A549 (cell line): Measurements from ENCODE around the gene TSC22D2. TPM values are rescaled to one million over a fixed set of nuclear protein-coding genes. Genes with fewer than 3 reads are reported as not detected.
A peak's percentile ranks its signal among the peaks of the same experiment; 100 is the strongest.

Source experiments
- ATAC-seq, 2 experiments: fragments of 200-7000 bp in 1 of 2; fragments of >200 bp in 1 of 2; cut with Nextera tagmentation in 1 of 2; cut with Tn5 transposase in 1 of 2; 3 replicates each; pipeline versions ENCODE4 v1.8.0 to v1.9.1; 2018 to 2020; ENCODE audit warnings: mild to moderate bottlenecking in 1 of 2, moderate library complexity in 1 of 2
- CTCF ChIA-PET: fragments of 300-600 bp; sonication (Branson Sonifier 250); formaldehyde crosslinking; extraction: SDS; loops from one replicate; lab custom pipeline; 2021; ENCODE audit warnings: antibody characterized with exemption, inconsistent platforms; lab: Yijun Ruan, JAX
- POLR2A ChIA-PET: fragments of 350-600 bp; formaldehyde crosslinking; extraction: SDS; loops from one replicate; lab custom pipeline; 2021; ENCODE audit warnings: antibody characterized with exemption, inconsistent platforms; lab: Yijun Ruan, JAX
- DNase-seq, 2 experiments: peaks; one replicate each; pipeline versions ENCODE4 v3.0.0 to v3.0.0-alpha.2; 2011 to 2016; ENCODE audit warnings: low read depth in 1 of 2, low spot score in 1 of 2
- FAIRE-seq: peaks from 2 replicates; lab custom pipeline; 2011; peaks lifted over from hg19 to GRCh38; lab: Jason Lieb, UNC
- H3K27ac ChIP-seq, 2 experiments: fragments of >200 bp; sonication (Bioruptor Twin); formaldehyde crosslinking; 3 replicates each; pipeline ENCODE4 v1.5.1; 2016 to 2017
- H3K4me1 ChIP-seq: fragments of >200 bp; sonication (Bioruptor Twin); formaldehyde crosslinking; 3 replicates; pipeline ENCODE4 v1.6.1; 2016
- H3K4me2 ChIP-seq: fragments of >200 bp; sonication (Bioruptor Twin); formaldehyde crosslinking; 3 replicates; pipeline ENCODE4 v1.6.1; 2016
- H3K4me3 ChIP-seq: fragments of >200 bp; sonication (Bioruptor Twin); formaldehyde crosslinking; 3 replicates; pipeline ENCODE4 v1.5.1; 2016
- H3K9me3 ChIP-seq: fragments of >200 bp; sonication (Bioruptor Twin); formaldehyde crosslinking; 3 replicates; pipeline ENCODE4 v1.6.1; 2016
- BCL3 ChIP-seq: fragments of >200 bp; sonication (Bioruptor Twin); formaldehyde crosslinking; IDR thresholded peaks from 3 replicates; pipeline ENCODE4 v1.6.1; 2016
- CBX8 ChIP-seq: fragments of 200-600 bp; sonication (generic); IDR thresholded peaks from 2 replicates; pipeline ENCODE4 v1.6.1; 2016
- CEBPB ChIP-seq, 2 experiments: fragments of >200 bp in 1 of 2; sonication (Bioruptor Twin) in 1 of 2; formaldehyde crosslinking in 1 of 2; IDR thresholded peaks; 2 replicates each; pipeline ENCODE4 v1.6.1; 2012 to 2016
- CHD4 ChIP-seq: fragments of 200-600 bp; sonication (generic); IDR thresholded peaks from 2 replicates; pipeline ENCODE4 v1.6.1; 2016; ENCODE audit warnings: antibody characterized with exemption, mild to moderate bottlenecking, borderline replicate concordance
- EP300 ChIP-seq, 2 experiments: fragments of >200 bp; sonication (Bioruptor Twin); formaldehyde crosslinking; IDR thresholded peaks; 2 replicates in 1 of 2; 3 replicates in 1 of 2; pipeline ENCODE4 v1.6.1; 2016 to 2017
- ESRRA ChIP-seq: fragments of 150-350 bp; IDR thresholded peaks from 2 replicates; pipeline ENCODE4 v1.6.1; 2014; ENCODE audit warnings: mild to moderate bottlenecking, low read length, borderline replicate concordance
- FOSL2 ChIP-seq, 2 experiments: fragments of 450-650 bp in 1 of 2; fragments of >200 bp in 1 of 2; sonication (Bioruptor Twin) in 1 of 2; formaldehyde crosslinking; IDR thresholded peaks; 2 replicates each; pipeline versions ENCODE4 v1.5.0 to v1.6.1; 2016 to 2020; ENCODE audit warnings: mild to moderate bottlenecking in 1 of 2, moderate library complexity in 1 of 2
- GATA3 ChIP-seq: IDR thresholded peaks from 2 replicates; pipeline ENCODE4 v1.6.1; 2012; ENCODE audit warnings: borderline replicate concordance
- HDAC2 ChIP-seq: fragments of 200-600 bp; sonication (generic); IDR thresholded peaks from 2 replicates; pipeline ENCODE4 v1.6.1; 2016
- HOXA7 ChIP-seq: fragments of 250-450 bp; sonication (Bioruptor Pico); IDR thresholded peaks from 2 replicates; pipeline ENCODE4 v1.5.0; 2020; ENCODE audit warnings: mild to moderate bottlenecking, moderate library complexity
- HOXB13 ChIP-seq: fragments of 250-450 bp; sonication (Bioruptor Pico); IDR thresholded peaks from 2 replicates; pipeline ENCODE4 v1.5.0; 2020; ENCODE audit warnings: low read depth, mild to moderate bottlenecking, moderate library complexity
- HOXB5 ChIP-seq: fragments of 250-450 bp; sonication (Bioruptor Pico); IDR thresholded peaks from 2 replicates; pipeline ENCODE4 v1.5.0; 2020; ENCODE audit warnings: mild to moderate bottlenecking, moderate library complexity
- JUN ChIP-seq, 2 experiments: fragments of >200 bp; sonication (Bioruptor Twin); formaldehyde crosslinking; IDR thresholded peaks; 2 replicates in 1 of 2; 3 replicates in 1 of 2; pipeline ENCODE4 v1.6.1; 2016 to 2017
- JUNB ChIP-seq: fragments of >200 bp; sonication (Bioruptor Twin); formaldehyde crosslinking; IDR thresholded peaks from 2 replicates; pipeline ENCODE4 v1.6.1; 2016
- KDM1A ChIP-seq: fragments of 200-600 bp; sonication (generic); IDR thresholded peaks from 2 replicates; pipeline ENCODE4 v1.6.1; 2016; ENCODE audit warnings: low read depth, mild to moderate bottlenecking
- MAFK ChIP-seq: fragments of 450-650 bp; IDR thresholded peaks from 2 replicates; pipeline ENCODE4 v1.6.1; 2014; ENCODE audit not compliant: partially characterized antibody
- MAX ChIP-seq: IDR thresholded peaks from 2 replicates; pipeline ENCODE4 v1.6.1; 2012
- MAZ ChIP-seq: fragments of 150-350 bp; IDR thresholded peaks from 2 replicates; pipeline ENCODE4 v1.6.1; 2014; ENCODE audit warnings: antibody characterized with exemption, low read depth, low read length, borderline replicate concordance
- MYC ChIP-seq: IDR thresholded peaks from 2 replicates; pipeline ENCODE4 v1.6.1; 2012; ENCODE audit warnings: mild to moderate bottlenecking, inconsistent platforms, low read length, improper control_type of control experiment, borderline replicate concordance
- PBX3 ChIP-seq: IDR thresholded peaks from 2 replicates; pipeline ENCODE4 v1.6.1; 2012
- PHF8 ChIP-seq: fragments of 200-600 bp; sonication (generic); IDR thresholded peaks from 2 replicates; pipeline ENCODE4 v1.6.1; 2016; ENCODE audit warnings: low read depth, mild to moderate bottlenecking, antibody characterized with exemption, moderate library complexity, borderline replicate concordance
- POLR2A ChIP-seq: IDR thresholded peaks from 2 replicates; pipeline ENCODE4 v1.6.1; 2012; ENCODE audit warnings: mild to moderate bottlenecking, low read length
- RAD21 ChIP-seq, 2 experiments: fragments of >200 bp in 1 of 2; sonication (Bioruptor Twin) in 1 of 2; formaldehyde crosslinking in 1 of 2; IDR thresholded peaks in 1 of 2; conservative IDR thresholded peaks in 1 of 2; 2 replicates in 1 of 2; 3 replicates in 1 of 2; pipeline ENCODE4 v1.6.1; 2012 to 2018; ENCODE audit warnings: inconsistent platforms in 1 of 2
- RCOR1 ChIP-seq: fragments of 150-350 bp; IDR thresholded peaks from 2 replicates; pipeline ENCODE4 v1.6.1; 2014; ENCODE audit warnings: antibody characterized with exemption, low read length, low read depth
- REST ChIP-seq: fragments of 200-600 bp; sonication (generic); IDR thresholded peaks from 2 replicates; pipeline ENCODE4 v1.6.1; 2016; ENCODE audit warnings: antibody characterized with exemption, mild to moderate bottlenecking, moderate library complexity
- RNF2 ChIP-seq: fragments of 200-600 bp; sonication (generic); IDR thresholded peaks from 2 replicates; pipeline ENCODE4 v1.6.1; 2016; ENCODE audit warnings: low read depth, mild to moderate bottlenecking, antibody characterized with exemption, moderate library complexity, borderline replicate concordance
- ZC3H11A ChIP-seq: fragments of 450-650 bp; IDR thresholded peaks from 2 replicates; pipeline ENCODE4 v1.6.1; 2014; ENCODE audit warnings: antibody characterized with exemption, mild to moderate bottlenecking
- WGBS: methylation state at CpG from one replicate; pipeline ENCODE4 v1.1.6; 2017; ENCODE audit errors: missing lambda C conversion rate; 5-methylcytosine and 5-hydroxymethylcytosine counted together
- polyA plus RNA-seq, 4 experiments: library from polyadenylated mRNA; depleted of rRNA in 3 of 4; stranded (reverse); fragments of >200 nt; fragmentation: RNase III in 1 of 4; extraction: RNeasy Plus Mini Kit Qiagen cat#74134 plus additional on column Dnase treatment in 1 of 4; gene quantifications; 2 replicates in 3 of 4; 3 replicates in 1 of 4; pipeline ENCODE4 v1.2.3, GENCODE V29; 2011 to 2017

Gene TSC22D2
- polyA plus RNA-seq, 2 of the 4 experiments (the other 2 are of a cell fraction): 8.8 to 13.9 TPM

- no peaks in the 10 kb centered on the region for H3K9me3 ChIP-seq
- peak overlapping the region; percentile 90 for H3K4me2 ChIP-seq
- 1% methylated on average over 6 of the region's 6 CpGs for WGBS
- peak; percentile 64 to 97 for DNase-seq
- FAIRE-seq: peak; percentile 72
- H3K4me1 ChIP-seq: peaks cover 59% of the 10 kb centered on the region
- peak overlapping the region; percentile 47 for H3K4me3 ChIP-seq
- ATAC-seq: peak; percentile 69 to 73
- POLR2A ChIA-PET: interaction anchor here (1.0 to 2.6 kb wide), 2 partner anchors 23 to 37 kb away, joined by 4 to 16 read pairs; partner anchors contain the start of gene TSC22D2
- CTCF ChIA-PET: interaction anchor here (0.5 to 1.1 kb wide), 3 partner anchors 38 to 120 kb away, joined by 3 to 4 read pairs (median 3); no protein-coding TSS in a partner anchor
- TF ChIP-seq JUNB: peak; percentile 94
- no peak for TF ChIP-seq MYC
- TF ChIP-seq PHF8: no peak; the same call in 1 of the 2 replicates
- no peak for TF ChIP-seq HDAC2
- TF ChIP-seq POLR2A: no peak
- TF ChIP-seq MAFK: peak; percentile 61
- peak; percentile 85 to 89; a peak in 3 of 5 replicates for TF ChIP-seq JUN (IDR thresholded peaks at IDR 0.05)
- TF ChIP-seq MAX: peak; percentile 65
- peak; percentile 93 to 98 for TF ChIP-seq CEBPB (IDR thresholded peaks at IDR 0.05)
- no peak for TF ChIP-seq CHD4
- peak; percentile 15 to 26; a peak in 2 of 5 replicates for TF ChIP-seq RAD21 (conservative IDR thresholded peaks at IDR 0.05 in 1 of 2, IDR thresholded peaks at IDR 0.05 in 1 of 2)
- TF ChIP-seq MAZ: no peak
- peak; percentile 31 to 70; a peak in 2 of 5 replicates for TF ChIP-seq EP300 (IDR thresholded peaks at IDR 0.05)
- no peak for TF ChIP-seq CBX8
- peak; percentile 81 for TF ChIP-seq FOSL2 (IDR thresholded peaks at IDR 0.05)
- TF ChIP-seq FOSL2 (CRISPR knock-in tag; IDR thresholded peaks at IDR 0.05): peak; percentile 96
- 0 out of 2 replicates have a peak, but pooled peaks have one; percentile 29 for TF ChIP-seq HOXB5 (CRISPR knock-in tag)
- TF ChIP-seq PBX3: peak; percentile 57; the same call in 1 of the 2 replicates
- peak; percentile 94 for TF ChIP-seq GATA3
- no peak for TF ChIP-seq KDM1A
- no peak for TF ChIP-seq BCL3
- peak overlapping the region; percentile 88 to 90 for H3K27ac ChIP-seq
Observed at GRCh38 chr3:150371741-150372254, 36.3 kb upstream of the TSC22D2 start.

- Histone ChIP-seq H3K4me3 (peak overlapping the region; percentile 47; the same call in 2 of the 3 replicates), H3K9me3 (no peaks in the 10 kb centered on the region), H3K27ac (peak overlapping the region; percentile 88 to 90), H3K4me1 (peaks cover 59% of the 10 kb centered on the region), H3K4me2 (peak overlapping the region; percentile 90)
- no peak for TF ChIP-seq REST
- TF ChIP-seq HOXB5 (CRISPR knock-in tag): no peak
- no peak for TF ChIP-seq HOXA7
- TF ChIP-seq RNF2: no peak
- no peak for TF ChIP-seq PBX3
- no peak for TF ChIP-seq ESRRA
- no peak for TF ChIP-seq ZC3H11A
- TF ChIP-seq FOSL2 (IDR thresholded peaks at IDR 0.05): no peak
- TF ChIP-seq FOSL2 (CRISPR knock-in tag; IDR thresholded peaks at IDR 0.05): no peak
- no peak for TF ChIP-seq CBX8
- no peak for TF ChIP-seq RCOR1
- no peak for TF ChIP-seq HOXB13 (CRISPR knock-in tag)
- ATAC-seq (no peak), FAIRE-seq (no peak), DNase-seq (no peak)
- POLR2A ChIA-PET: interaction anchor here (1.0 to 2.6 kb wide), 2 partner anchors 24 to 36 kb away, joined by 4 to 16 read pairs; partner anchors contain the start of gene TSC22D2
- CTCF ChIA-PET: no interaction called here
- 21% methylated on average over 2 of the region's 2 CpGs for WGBS
Observed at GRCh38 chr3:150372320-150372719, 35.8 kb upstream of the TSC22D2 start.
